ENCODE measurements around the gene FZD4. TPM values are rescaled to one million over a fixed set of nuclear protein-coding genes. Genes with fewer than 3 reads are reported as not detected.

FZD4 gene
- total and polyA plus RNA-seq, 2 donors (not counting 1 experiment from before 2014, with no cell fraction given) = 0.01 to 0.02 TPM

DNA sequence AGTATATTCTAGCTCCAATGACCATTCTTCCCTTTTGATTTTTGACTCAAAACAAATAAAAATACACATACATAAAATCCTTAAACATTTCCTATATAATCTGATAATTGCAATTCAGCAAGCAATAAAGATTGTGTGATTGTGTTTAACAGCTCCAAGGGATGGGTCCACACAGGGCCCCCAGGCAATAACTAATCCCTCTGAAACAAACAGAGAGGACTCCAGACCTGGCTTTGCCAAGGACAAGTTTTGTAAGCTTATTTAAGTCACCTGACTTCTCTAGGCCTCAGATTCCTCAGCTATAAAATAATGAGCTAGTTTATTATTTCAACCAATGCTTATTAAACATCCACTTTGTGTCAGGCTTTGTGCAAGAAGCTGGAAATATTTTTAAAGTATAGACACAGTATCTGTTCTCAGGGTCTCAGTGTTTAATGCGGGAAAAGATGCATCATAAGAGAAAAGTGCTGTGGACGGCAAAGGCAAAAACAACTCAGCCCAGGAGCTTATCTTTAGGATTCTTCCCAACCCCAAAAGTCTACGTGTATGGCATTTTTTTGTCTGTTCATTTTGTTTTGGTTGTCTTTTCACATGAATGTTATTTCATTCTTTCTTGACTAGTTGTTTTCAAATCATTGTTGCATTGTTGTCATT, 20.1 kb downstream of the FZD4 start:
- no peak overlapping the region for H2AFZ ChIP-seq (ENCODE audit: insufficient read depth, low read depth, low read length, poor library complexity, severe bottlenecking)
- intact Hi-C loops (cut with micrococcal nuclease) = no loop called here
- 80% methylated on average over 1 of the region's 3 CpGs for WGBS (ENCODE audit: insufficient coverage)
- H3K9me3 ChIP-seq (ENCODE audit: control extremely low read depth in 1 of 3, control insufficient read depth in 2 of 3, insufficient read depth in 1 of 3, low read length in 2 of 3) = no peaks in the 10 kb centered on the region
- ChIA-PET POLR2A (no interaction called here), CTCF (interaction anchor here (0.9 to 2.5 kb wide), 6 partner anchors 11 to 485 kb away, joined by 3 to 9 read pairs (median 4); no protein-coding TSS in a partner anchor)
- H3K27ac ChIP-seq (ENCODE audit: low read length in 2 of 2) = no peak overlapping the region
- H3K27me3 Mint-ChIP-seq = peaks cover 4% of the 10 kb centered on the region
- no peaks in the 10 kb centered on the region for H3K9me3 Mint-ChIP-seq (ENCODE audit: insufficient read depth)
- no peak for TF ChIP-seq EZH2 (IDR thresholded peaks at IDR 0.05; ENCODE audit: borderline replicate concordance, insufficient read depth, low read depth, low read length, poor library complexity, severe bottlenecking)
- no peak for TF ChIP-seq CTCF (IDR thresholded peaks at IDR 0.05)
- no peak overlapping the region for H3K27ac Mint-ChIP-seq
- ATAC-seq (ENCODE audit: low read depth) (no peak), DNase-seq (no peak)
- no peak overlapping the region for H3K9ac ChIP-seq (ENCODE audit: low read length)
- no peaks in the 10 kb centered on the region for H3K27me3 ChIP-seq (replicated peaks in 1 of 4; ENCODE audit: control extremely low read depth in 1 of 4, control insufficient read depth in 3 of 4, insufficient read depth in 4 of 4, low read length in 3 of 4)
- H3K4me3 ChIP-seq (ENCODE audit: control extremely low read depth in 1 of 5, extremely low read depth in 1 of 5, insufficient read depth in 1 of 5, low read depth in 2 of 5, low read length in 4 of 5) = no peak overlapping the region
- H3K79me2 ChIP-seq (ENCODE audit: control insufficient read depth, insufficient read depth, low read length) = no peaks in the 10 kb centered on the region
- no peaks in the 10 kb centered on the region for H4K20me1 ChIP-seq (ENCODE audit: control insufficient read depth, insufficient read depth, low read length, poor library complexity, severe bottlenecking)
- no peak overlapping the region for H3K4me3 Mint-ChIP-seq
- H3K4me2 ChIP-seq (replicated peaks; ENCODE audit: low read depth, low read length, poor library complexity, severe bottlenecking) = no peak overlapping the region
- no peaks in the 10 kb centered on the region for H3K36me3 ChIP-seq (replicated peaks in 1 of 2; ENCODE audit: control extremely low read depth in 1 of 2, control insufficient read depth in 1 of 2, extremely low read depth in 1 of 2, insufficient read depth in 2 of 2, low read length in 1 of 2)
- no peaks in the 10 kb centered on the region for H3K4me1 Mint-ChIP-seq
- no peaks in the 10 kb centered on the region for H3K4me1 ChIP-seq (ENCODE audit: control insufficient read depth in 2 of 2, insufficient read depth in 2 of 2, low read length in 2 of 2)

- H3K79me2 ChIP-seq (ENCODE audit: control insufficient read depth, insufficient read depth, low read length) = no peaks in the 10 kb centered on the region
- ChIA-PET POLR2A (no interaction called here), CTCF (interaction anchor here (0.9 to 2.5 kb wide), 6 partner anchors 11 to 485 kb away, joined by 3 to 9 read pairs (median 4); no protein-coding TSS in a partner anchor)
- no peaks in the 10 kb centered on the region for H3K9me3 ChIP-seq (ENCODE audit: control extremely low read depth in 1 of 3, control insufficient read depth in 2 of 3, insufficient read depth in 1 of 3, low read length in 2 of 3)
- DNase-seq (no peak), ATAC-seq (ENCODE audit: low read depth) (no peak)
- H3K36me3 ChIP-seq (replicated peaks in 1 of 2; ENCODE audit: control extremely low read depth in 1 of 2, control insufficient read depth in 1 of 2, extremely low read depth in 1 of 2, insufficient read depth in 2 of 2, low read length in 1 of 2) = no peaks in the 10 kb centered on the region
- no peak overlapping the region for H3K9ac ChIP-seq (ENCODE audit: low read length)
- H3K4me1 ChIP-seq (ENCODE audit: control insufficient read depth in 2 of 2, insufficient read depth in 2 of 2, low read length in 2 of 2) = no peaks in the 10 kb centered on the region
- Mint-ChIP-seq H3K27me3 (peaks cover 4% of the 10 kb centered on the region), H3K9me3 (ENCODE audit: insufficient read depth) (no peaks in the 10 kb centered on the region), H3K4me1 (no peaks in the 10 kb centered on the region), H3K4me3 (no peak overlapping the region), H3K27ac (no peak overlapping the region)
- H3K27ac ChIP-seq (ENCODE audit: low read length in 2 of 2) = no peak overlapping the region
- H4K20me1 ChIP-seq (ENCODE audit: control insufficient read depth, insufficient read depth, low read length, poor library complexity, severe bottlenecking) = no peaks in the 10 kb centered on the region
- H2AFZ ChIP-seq (ENCODE audit: insufficient read depth, low read depth, low read length, poor library complexity, severe bottlenecking) = no peak overlapping the region
- intact Hi-C loops (cut with micrococcal nuclease) = no loop called here
- H3K4me2 ChIP-seq (replicated peaks; ENCODE audit: low read depth, low read length, poor library complexity, severe bottlenecking) = no peak overlapping the region
- no peaks in the 10 kb centered on the region for H3K27me3 ChIP-seq (replicated peaks in 1 of 4; ENCODE audit: control extremely low read depth in 1 of 4, control insufficient read depth in 3 of 4, insufficient read depth in 4 of 4, low read length in 3 of 4)
- no peak for TF ChIP-seq EZH2 (IDR thresholded peaks at IDR 0.05; ENCODE audit: borderline replicate concordance, insufficient read depth, low read depth, low read length, poor library complexity, severe bottlenecking)
- TF ChIP-seq CTCF (IDR thresholded peaks at IDR 0.05) = no peak
- no peak overlapping the region for H3K4me3 ChIP-seq (ENCODE audit: control extremely low read depth in 1 of 5, extremely low read depth in 1 of 5, insufficient read depth in 1 of 5, low read depth in 2 of 5, low read length in 4 of 5)
These were observed 20.7 kb downstream of the FZD4 start for GRCh38 chr11:86934582-86934900.

Measured in B cell (primary cell).